Measurements from ENCODE around the gene SCOC. TPM values are rescaled to one million over a fixed set of nuclear protein-coding genes. Genes with fewer than 3 reads are reported as not detected.
"Not testable (repeated sequence)": the region's sequence is repeated elsewhere in the genome, so short reads cannot be mapped to it uniquely, and the experiment has no call there.

Gene SCOC
- total RNA-seq, 1 experiment from 2014 or later: 80.9 TPM

DNA sequence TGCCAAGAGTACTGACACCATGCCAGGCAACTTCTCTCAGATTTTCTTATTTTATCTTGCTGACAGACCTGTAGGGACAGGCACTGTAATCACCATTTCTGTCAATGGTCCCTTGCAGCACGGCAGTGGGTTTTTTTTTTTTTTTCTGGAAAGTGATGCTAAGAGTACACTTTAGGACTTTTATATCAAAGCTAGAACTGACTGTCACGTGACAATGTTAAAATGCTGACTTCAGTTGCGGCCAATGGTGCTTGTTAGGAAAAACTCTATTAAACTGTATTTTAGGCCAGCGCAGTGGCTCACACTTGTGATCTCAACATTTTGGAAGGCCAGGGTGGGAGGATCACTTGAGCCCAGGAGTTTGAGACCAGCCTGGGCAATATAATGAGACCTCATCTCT lies 12.3 kb upstream of the SCOC start:
- DNase-seq (ENCODE audit: low read depth): no peak

DNA sequence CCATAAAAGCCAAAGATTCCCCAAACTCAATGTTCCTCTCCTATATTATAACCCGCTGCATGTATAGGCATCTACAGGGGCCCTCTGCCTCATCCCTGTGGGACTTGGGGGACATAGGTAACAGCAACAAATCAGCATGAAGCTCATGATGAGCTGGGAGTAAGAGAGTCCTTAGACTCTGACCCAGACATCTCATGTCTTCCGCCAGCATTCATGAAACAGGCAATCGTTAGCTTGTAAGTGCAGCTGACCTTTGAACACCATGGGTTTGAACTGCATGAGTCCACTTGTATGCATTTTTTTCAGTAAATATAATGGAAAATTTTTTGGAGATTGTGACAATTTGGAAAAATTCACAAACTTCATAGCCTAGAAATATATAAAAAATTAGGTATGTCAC lies 10.4 kb upstream of the SCOC start:
- no peak for DNase-seq (ENCODE audit: low read depth)

DNA sequence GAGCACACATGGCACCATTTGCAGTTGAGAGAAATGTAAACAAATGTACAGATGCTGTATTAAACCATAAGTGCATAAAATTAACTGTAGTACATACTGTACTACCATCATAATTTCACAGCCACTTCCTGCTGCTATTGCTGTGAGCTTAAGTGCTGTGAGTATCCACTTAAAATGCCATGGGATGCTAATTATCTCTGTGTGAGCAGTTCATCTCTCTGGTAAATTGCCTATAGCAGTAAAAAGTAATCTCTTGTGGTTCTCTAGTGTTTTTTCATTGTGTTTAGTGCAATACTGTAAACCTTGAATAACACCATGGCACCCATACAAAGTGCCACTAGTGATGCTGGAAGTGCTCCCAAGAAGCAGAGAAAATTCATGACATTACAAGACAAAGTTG lies 9.9 kb upstream of the SCOC start:
- no peak for DNase-seq (ENCODE audit: low read depth)

DNA sequence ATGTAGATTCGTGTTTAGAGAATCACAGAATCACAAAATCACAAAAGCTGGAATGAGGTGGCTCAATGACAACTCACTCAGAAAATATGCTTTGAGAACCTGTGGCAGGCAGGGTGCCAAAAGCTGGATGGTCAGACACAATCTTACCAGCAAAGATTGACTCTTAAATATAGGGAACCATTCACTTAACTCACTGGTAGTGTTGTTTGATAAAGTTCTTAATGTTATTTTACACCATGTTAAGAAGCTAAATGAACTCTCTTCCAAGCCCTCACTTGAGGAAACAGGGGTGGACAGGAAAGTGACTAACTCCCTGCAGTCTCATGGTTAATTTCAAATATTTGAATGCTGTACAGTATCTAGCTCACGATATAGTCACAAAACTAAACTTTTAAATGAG lies 5.7 kb upstream of the SCOC start:
- peak; percentile 2 for DNase-seq (ENCODE audit: low read depth)

DNA sequence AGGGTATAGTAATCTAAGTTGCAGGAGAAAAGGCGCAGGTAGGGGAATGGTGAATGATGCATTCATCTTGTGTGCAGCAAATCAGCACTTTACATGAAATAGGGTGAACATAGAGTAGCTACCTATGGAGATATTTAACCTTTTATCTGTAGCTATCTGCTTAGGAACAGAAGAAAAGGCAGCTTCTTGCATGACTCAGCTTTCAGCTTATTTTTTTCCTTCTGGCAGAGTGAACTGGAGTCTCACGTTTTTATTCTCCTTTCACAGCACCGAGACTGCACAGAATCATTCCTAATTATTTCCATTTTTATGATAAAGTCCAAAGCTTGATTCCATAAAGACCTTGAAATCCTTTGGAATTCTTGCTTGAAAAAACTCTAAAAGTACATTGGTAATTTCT lies 4.8 kb upstream of the SCOC start:
- DNase-seq (ENCODE audit: low read depth): no peak

DNA sequence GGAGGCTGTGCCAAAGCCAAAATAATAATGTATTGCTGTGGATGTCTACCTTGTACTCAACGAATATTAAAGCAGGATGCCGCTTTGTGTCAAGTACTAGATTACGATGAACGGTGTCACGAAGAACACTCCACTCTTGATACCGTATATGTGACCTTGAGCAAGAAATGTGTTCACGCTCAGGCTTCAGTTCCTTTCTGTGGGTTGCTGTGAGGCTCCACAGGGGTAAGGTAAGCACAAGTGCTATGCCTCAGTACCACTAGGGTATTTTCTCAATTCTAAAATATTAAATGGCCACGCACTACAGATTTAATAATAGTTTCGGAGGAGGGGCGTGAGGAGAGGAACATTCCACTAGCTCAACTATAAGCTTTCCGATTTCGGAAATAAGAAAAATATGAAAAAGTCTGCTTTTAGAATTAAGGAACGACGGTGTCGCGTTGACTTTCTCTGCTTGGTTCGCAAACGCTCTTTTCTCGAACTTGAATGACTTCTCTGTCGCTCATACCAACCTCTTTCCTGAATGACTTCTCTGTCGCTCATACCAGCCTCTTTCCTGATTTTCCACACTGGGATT lies 607 bp upstream of the SCOC start:
- DNase-seq (ENCODE audit: low read depth): peak; percentile 14

DNA sequence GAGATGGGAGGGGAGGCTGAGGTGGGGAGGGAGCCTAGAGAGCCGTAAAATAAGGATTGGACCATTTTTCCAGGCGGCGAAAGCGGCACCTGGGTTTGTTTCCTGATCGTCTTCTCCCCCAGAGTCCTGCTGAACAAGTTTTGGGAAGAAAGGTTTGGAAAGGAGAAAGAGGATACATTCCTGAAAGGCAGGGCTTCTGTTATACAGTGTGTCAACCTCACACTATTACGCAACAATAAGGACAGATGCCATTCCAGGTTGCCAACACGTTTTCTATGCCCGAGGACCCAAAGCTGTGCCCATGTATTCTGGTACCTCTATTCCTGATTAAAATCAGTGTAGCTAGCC lies 658 bp downstream of the SCOC start:
- DNase-seq (ENCODE audit: low read depth): no peak

DNA sequence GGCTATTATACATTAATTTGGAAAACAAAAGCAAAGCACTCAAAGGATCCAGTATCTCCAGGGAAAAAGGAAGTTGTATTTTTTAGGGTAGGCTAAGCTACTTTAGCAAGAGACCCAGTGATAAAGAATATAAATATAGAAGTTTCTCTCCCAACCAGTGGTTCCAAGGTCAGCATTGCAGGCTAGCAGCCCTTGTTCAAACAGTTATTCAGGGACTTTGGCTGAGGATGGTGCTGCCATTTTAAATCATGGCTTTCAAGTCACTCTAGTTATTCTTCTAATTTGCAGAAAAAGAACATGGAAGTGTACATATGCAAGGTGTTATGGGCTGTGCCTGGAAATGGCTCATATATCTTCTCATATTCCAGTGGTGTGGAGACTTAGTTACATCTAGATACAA lies 9.3 kb downstream of the SCOC start:
- DNase-seq (ENCODE audit: low read depth): no peak

DNA sequence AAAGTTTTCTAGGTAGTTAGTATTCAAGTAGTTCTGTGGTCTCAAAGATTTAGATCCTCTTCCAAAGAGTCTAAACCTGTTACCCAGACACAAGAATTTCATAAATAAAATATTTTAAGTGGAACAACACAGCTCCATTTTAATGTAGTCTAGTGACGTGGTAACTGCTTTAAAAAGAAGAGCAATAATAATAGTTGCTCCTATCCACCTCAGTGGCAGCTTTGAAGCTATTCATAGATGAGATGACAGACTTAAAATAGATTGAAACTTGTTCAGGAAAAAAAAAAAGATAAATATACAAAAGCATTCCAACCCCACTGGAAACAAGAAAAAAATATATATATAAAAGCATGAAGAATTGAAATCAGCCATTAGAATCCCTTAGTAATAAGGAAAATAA lies 14.6 kb downstream of the SCOC start:
- no peak for DNase-seq (ENCODE audit: low read depth)

DNA sequence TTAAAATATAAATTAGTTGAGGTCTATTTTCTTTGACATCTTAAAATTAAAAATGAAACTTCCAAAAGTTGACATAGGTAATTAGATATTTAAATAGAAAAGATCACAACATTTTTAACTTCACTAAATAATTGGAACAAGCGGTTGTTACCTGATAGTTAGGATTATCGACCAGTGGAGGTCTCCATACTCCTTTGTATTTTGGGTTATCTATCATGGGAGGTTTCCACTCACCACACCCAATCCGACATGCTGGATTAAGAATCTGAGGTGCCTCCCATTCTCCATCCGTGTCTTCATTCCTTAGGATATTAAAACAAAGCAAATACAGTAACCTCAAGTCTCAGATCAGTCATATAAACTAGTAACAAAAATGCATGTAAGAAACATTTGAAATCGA lies 22.2 kb downstream of the SCOC start:
- DNase-seq (ENCODE audit: low read depth): no peak

DNA sequence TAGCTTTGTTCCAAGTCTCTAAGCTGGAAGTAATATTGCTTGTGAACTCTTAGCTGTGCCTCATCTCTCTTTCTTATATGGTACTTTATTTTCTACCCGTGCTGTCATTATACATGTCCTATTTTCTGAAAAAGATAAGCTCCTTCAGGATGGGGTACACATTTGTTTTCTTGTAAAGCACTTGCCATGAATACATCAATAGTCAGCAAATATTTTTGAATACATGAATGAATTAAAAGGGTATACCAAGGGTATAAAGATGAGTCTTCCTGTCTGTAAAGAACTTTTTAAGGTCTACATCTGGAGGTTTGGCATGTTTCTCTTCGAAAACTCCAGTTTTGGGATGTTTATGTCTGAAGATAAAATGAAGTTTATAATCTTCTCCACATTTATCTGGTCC lies 26.7 kb downstream of the SCOC start:
- DNase-seq (ENCODE audit: low read depth): no peak

DNA sequence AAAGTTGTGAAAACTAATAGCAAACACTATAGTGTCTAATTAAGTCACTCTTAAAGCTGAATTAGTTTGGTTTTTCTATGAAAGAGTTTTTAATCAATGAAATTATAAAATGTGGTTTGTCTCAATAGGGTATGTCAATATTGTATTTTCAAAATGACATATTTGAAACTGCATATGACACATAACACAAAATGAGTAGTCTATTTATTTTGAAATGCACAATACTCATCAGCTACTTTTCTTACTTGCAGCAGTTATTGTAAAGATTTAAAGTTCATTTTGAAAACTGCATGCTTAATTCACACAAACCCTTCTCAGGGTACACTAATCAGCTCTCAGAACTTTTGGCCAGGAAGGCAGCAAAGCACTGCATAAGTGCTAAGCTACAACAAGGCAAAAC lies 32.8 kb downstream of the SCOC start:
- DNase-seq (ENCODE audit: low read depth): no peak

DNA sequence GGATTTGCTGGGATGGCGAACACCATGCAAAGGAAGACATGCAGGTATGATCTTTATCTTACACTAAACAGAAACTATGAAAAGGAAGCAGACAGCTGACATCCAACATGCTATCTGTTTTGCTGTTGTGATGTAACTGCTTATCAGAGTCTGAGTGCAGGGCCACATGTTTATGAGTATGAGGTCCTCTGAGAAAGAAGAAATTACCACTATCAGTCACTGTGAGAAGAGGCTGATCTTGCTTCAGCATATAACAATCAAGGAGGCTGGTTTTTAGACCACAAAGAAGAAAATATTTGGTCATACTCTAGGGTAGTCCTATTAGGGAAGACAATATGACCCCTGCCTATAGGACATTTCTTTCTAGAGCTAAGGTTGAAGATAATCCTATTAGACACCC lies 35.5 kb downstream of the SCOC start:
- no peak for DNase-seq (ENCODE audit: low read depth)

DNA sequence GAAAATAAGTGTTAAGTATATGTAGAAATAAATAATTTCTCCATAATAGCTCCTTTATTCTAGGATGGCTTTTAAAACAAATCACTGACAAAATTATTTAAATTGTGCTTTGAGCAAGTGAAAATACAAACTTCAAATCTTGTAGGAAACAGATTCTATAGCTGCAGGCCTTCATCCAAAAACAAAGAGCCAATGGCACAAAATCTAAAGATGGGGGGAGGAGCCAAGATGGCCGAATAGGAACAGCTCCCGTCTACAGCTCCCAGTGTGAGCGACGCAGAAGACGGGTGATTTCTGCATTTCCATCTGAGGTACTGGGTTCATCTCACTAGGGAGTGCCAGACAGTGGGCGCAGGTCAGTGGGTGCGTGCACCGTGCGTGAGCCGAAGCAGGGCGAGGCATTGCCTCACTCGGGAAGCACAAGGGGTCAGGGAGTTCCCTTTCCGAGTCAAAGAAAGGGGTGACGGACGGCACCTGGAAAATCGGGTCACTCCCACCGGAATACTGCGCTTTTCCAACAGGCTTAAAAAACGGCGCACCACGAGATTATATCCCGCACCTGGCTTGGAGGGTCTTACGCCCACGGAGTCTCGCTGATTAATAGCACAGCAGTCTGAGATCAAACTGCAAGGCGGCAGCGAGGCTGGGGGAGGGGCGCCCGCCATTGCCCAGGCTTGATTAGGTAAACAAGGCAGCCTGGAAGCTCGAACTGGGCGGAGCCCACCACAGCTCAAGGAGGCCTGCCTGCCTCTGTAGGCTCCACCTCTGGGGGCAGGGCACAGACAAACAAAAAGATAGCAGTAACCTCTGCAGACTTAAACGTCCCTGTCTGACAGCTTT lies 39.9 kb downstream of the SCOC start:
- not testable (repeated sequence) for DNase-seq (ENCODE audit: low read depth)

DNA sequence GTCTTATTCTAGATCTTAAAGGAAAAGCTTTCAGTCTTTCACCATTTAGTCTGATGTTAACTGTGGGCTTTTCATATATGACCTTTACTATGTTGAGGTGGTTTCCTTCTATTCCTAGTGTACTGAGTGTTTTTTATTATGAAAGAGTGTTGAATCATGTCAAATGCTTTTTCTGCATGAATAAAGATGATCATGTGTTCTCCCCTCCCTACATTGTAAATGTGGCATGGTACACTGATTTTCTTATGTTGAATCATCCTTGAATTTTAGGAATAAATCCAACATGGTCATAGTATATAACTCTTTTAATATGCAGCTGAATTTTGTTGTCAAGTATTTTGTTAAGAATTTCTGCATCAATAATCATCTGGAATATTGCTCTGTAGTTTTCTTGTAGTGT lies 49.7 kb downstream of the SCOC start:
- no peak for DNase-seq (ENCODE audit: low read depth)

DNA sequence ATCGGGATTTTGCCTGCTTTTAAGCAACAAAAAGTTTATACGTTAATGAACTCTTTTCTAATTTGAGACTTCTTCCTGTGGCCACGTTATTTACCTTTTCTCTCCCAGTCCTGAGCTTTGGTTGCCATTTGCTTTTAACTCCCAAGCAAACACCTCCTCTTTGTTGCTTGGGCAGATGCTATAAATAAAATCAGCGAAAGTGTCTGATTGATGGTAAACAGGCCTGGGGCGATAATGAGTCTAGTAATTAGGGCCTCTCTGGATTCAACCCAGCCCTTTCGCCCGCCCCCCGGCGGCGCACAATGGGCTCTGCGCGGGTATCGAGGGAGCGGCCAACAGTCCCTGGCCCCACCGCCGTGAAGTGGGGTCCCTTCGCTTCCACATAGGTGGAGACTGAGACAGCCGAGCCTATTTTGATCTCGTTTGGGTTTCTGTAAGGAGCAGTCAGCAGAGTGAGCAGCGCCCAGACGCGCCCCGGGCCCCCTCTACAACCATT lies 53.2 kb downstream of the SCOC start:
- no peak for DNase-seq (ENCODE audit: low read depth)

DNA sequence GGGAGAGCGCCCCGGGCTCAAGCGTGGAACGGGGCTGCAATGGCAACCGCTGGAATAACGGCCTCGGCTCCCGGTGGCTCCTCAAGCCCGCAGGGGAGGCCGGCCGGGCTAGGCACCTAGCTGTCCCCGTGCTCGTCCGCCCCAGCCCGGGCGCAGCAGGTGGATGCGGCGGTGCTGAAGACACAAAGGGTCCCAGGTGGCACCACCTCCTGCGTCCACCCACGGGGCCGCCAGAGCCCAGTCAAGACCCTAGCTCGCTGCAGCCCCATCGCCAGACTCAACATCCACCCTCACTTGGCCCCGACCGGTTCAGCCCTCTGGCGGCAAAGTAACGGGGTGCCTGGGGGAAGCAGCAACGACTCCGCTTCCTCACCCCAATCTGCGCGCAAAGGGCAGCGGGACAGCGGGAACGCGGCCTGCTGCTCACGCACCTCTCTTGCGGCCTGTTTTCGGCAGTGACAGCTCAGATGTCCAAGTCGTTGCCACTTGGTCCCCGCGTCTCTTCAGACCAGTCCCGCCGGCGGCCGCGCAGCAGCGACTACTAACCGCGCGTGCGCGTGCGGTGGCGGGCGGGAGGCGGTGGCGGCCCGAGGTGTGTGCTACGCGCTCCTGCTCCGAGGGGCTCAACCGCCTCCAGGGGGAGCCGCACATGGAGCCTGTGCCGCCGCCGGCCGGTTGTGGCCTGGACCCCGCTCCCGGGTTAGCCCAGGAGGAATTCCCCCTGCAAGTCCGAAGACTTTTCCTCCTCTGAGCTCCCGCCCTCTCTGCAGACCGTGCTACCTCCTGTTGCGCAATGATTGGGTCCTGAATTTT lies 53.9 kb downstream of the SCOC start, which contains the start of gene CLGN:
CLGN (minus strand) TSS at position 543 of the 813 bp plus-strand sequence. CDS start 14,570 bp downstream, outside the sequence.
- peak; percentile 15 for DNase-seq (ENCODE audit: low read depth)

DNA sequence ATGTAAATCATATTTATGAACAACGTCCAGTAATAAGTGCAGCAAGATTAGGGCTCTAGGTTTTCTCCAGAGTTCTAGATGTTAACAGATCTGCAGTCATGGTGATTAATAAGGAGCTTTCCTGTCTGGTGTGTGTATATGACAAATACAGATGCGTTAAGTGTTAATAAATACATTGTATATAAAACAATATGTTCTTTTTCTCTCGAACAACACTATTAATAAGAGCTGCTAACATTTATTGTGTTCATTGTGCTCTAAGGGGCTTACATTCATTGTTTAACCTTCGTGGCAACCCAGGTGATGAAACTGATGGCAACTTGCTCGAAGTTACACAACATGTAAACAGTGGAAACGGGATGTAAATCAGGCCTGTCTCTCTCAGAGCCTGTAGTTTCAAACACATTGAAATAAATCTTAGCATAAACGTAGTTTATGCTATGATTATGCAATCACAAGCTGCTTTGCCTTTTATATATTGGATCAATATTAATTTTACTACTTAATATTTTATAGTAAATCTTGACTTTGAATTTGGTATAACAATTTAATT lies 54.5 kb downstream of the SCOC start:
- DNase-seq (ENCODE audit: low read depth): no peak
